Measurements from ENCODE around the gene NFKBIE.

DNA sequence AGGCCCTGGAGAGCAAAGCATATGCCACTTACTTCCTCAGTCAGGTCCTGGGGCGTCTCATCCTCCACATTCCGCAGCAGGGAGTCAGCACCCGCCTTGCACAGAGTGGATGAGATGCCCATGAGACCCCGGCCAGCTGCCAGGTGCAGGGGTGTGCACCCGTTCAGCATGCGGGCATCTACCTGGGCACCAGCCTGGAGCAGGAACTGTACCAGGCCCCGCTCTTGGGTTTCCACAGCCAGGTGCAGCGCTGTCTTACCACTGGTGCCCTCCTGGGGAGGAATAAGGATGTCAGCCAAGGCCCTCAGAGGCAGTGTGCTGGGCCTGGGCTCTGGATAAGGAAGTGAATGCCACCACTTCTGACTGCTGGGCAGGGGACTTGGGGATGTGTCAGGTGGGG, 5.3 kb downstream of the NFKBIE start:
- TF ChIP-seq, protein P1, sequence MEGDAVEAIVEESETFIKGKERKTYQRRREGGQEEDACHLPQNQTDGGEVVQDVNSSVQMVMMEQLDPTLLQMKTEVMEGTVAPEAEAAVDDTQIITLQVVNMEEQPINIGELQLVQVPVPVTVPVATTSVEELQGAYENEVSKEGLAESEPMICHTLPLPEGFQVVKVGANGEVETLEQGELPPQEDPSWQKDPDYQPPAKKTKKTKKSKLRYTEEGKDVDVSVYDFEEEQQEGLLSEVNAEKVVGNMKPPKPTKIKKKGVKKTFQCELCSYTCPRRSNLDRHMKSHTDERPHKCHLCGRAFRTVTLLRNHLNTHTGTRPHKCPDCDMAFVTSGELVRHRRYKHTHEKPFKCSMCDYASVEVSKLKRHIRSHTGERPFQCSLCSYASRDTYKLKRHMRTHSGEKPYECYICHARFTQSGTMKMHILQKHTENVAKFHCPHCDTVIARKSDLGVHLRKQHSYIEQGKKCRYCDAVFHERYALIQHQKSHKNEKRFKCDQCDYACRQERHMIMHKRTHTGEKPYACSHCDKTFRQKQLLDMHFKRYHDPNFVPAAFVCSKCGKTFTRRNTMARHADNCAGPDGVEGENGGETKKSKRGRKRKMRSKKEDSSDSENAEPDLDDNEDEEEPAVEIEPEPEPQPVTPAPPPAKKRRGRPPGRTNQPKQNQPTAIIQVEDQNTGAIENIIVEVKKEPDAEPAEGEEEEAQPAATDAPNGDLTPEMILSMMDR (IDR thresholded peaks at IDR 0.05), result no peak
- TF ChIP-seq EZH2 (IDR thresholded peaks at IDR 0.05; ENCODE audit: borderline replicate concordance, insufficient read depth, low read depth, low read length, poor library complexity, severe bottlenecking), result no peak
